AG04449 (cell line): ENCODE measurements around the gene CCDC117.

Source experiments
- CTCF ChIA-PET: fragments of 350-600 bp; formaldehyde crosslinking; extraction: SDS; loops from one replicate; lab custom pipeline; 2021; ENCODE audit warnings: antibody characterized with exemption; lab: Yijun Ruan, JAX
- POLR2A ChIA-PET: fragments of 400-600, 350-600 bp; formaldehyde crosslinking; extraction: SDS; loops from one replicate; lab custom pipeline; 2020; ENCODE audit warnings: antibody characterized with exemption, inconsistent platforms; lab: Yijun Ruan, JAX
- DNase-seq: peaks from one replicate; pipeline ENCODE4 v3.0.0-alpha.2; 2010; ENCODE audit warnings: low read depth, low spot score
- H3K4me3 ChIP-seq: 2 replicates; pipeline ENCODE4 v1.5.1; 2011; ENCODE audit warnings: low read depth, mild to moderate bottlenecking, control low read depth, low read length
- CTCF ChIP-seq: IDR thresholded peaks from one replicate; pipeline ENCODE4 v1.5.1; 2011; ENCODE audit warnings: mild to moderate bottlenecking, moderate library complexity, low read length, control low read depth, inconsistent platforms; ENCODE audit not compliant: insufficient read depth; ENCODE audit errors: missing control alignments

The CCDC117 gene

DNA sequence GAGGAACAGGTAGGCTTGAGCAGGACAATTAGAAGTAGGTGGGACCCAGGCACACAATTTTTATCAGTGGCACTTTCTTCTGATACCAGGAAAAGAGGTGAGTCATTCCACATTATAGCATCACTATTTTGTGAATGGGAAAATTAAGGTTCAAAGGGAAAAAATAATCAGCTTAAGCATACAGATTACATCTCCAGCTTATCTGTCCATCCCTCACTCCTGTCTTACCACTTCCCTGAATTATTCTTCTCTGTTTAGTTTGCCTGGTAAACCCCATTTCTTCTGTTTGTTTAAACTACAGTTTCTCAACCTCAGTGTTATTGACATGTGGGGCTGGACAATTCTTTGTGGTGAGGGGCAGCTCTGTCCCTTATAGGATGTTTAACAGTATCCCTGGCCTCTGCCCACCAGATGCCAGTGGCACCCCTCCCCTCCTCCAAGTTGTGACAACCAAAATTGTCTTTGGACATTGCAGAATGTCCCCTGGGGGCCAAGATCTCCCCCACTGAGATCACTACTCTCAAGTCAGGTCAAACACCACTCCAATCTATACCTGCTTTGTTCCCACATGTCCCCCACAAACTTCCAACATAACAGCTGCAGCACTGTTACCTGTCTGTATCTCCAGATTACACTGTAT lies 36.3 kb downstream of the CCDC117 start:
- ChIA-PET POLR2A (no interaction called here), CTCF (interaction anchor here (0.7 to 3.4 kb wide), 4 partner anchors 10 to 208 kb away, joined by 3 to 15 read pairs (median 7); no protein-coding TSS in a partner anchor)
- DNase-seq = no peak
- TF ChIP-seq CTCF = no peak
- no peak overlapping the region for H3K4me3 ChIP-seq

DNA sequence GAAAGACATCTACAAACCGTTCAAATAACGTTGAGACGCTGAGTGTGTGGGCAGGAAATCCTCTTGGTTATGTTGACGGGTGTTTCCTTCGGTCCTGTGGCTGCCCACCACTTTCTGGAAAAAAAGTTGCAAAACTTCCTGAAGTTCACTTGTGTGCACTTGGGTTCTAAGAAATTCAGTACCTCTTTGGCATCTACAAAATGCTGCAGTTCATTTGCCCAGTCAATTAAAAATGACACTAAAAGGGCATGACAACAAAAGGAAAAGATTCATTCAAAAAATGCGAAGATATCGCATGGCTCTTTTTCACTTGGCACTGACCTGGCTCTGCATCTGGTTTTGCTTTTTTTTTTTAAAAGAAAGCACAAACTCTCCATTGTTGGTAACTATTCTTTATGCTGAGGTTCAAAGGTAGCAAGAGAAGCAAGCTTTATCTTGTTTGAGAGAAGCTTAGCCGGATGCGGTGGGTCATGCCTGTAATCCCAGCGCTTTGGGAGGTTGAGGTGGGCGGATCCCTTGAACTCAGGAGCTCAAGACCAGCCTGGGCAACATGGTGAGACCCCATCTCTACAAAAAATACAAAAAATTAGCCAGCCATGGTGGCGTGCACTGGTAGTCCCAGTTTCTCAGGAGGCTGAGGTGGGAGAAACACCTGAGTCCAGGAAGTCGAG lies 38.5 kb downstream of the CCDC117 start:
- DNase-seq = no peak
- POLR2A ChIA-PET = no interaction called here
- H3K4me3 ChIP-seq = no peak overlapping the region
- TF ChIP-seq CTCF = no peak
- CTCF ChIA-PET = interaction anchor here (0.9 to 4.1 kb wide), 2 partner anchors 18 to 211 kb away, joined by 4 to 20 read pairs; no protein-coding TSS in a partner anchor

DNA sequence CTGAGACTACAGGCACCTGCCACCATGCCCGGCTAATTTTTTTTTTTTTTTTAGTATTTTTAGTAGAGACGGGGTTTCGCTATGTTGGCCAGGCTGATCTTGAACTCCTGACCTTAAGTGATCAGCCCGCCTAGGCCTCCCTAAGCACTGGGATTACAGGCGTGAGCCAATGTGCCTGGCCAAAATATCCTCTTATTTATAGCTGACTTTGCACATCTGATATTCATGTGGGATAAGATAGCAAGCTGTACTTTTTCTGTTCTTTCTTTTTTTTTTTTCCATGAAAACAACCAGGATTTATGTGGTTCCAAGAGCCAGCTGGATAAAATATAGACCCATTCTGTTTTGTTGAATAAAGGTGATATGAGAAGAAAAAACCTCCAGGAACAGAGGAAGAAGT lies 40.0 kb downstream of the CCDC117 start:
- no peak for TF ChIP-seq CTCF
- no peak for DNase-seq
- no peak overlapping the region for H3K4me3 ChIP-seq
- CTCF ChIA-PET = interaction anchor here (1.6 to 7.2 kb wide), 3 partner anchors 9 to 212 kb away, joined by 7 to 59 read pairs (median 20); no protein-coding TSS in a partner anchor
- POLR2A ChIA-PET = interaction anchor here (1.0 kb wide), 1 partner anchor 12 kb away, joined by 3 read pairs; the partner anchor contains the start of gene XBP1

DNA sequence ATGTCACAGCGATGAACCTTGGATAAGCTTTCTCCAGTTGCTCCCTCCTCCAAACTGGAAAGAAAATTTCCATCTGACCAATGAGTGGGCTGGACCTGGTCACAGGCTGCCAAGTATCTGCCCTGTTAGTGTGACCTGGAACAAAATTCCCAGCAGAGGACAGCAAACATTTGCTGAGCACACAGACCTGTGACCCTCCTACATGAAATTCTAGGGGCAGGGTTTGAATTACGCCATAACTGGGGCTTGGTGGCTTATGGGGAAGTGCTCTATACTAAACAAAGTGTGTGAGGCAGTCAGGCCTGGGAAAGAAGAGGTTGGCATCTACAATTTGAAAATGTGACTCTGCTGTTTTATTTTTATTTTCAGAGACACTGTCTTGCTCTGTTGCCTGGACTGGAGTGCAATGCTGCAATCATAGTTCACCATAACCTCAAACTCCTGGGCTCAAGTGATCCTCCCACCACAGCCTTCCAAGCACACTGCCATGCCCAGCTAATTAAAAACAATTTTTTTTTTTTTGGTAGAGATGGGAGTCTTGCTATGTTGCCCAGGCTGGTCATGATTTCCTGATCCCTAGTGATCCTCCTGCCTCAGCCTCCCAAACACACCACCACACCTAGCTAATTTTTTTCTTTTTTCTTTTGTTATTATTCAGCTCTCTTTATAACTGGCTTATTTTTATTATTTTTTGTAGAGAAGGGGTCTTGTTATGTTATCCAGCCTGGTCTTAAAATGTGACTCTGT lies 41.5 kb downstream of the CCDC117 start:
- POLR2A ChIA-PET = no interaction called here
- H3K4me3 ChIP-seq = no peak overlapping the region
- CTCF ChIA-PET = interaction anchor here (1.4 to 7.2 kb wide), 3 partner anchors 15 to 214 kb away, joined by 3 to 59 read pairs (median 20); no protein-coding TSS in a partner anchor
- no peak for DNase-seq
- TF ChIP-seq CTCF = no peak

DNA sequence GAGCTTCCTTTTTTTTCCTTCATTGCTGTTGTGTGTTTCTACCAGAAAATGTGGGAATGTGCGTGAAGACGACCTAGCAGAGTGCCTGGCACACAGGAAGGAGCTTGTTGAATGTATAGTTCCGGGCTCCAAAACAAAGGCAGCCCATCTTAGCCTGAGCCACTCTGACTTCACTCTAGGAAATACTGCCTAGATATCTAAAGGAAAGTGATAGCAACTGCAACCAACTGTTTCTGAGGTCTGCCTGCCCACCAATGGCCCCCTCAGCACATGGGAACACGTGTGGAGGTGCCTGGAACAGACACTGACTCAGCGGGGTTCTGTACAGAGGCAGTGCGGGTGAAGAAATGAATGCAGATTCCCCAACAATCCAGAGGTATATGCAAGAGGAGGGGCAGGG lies 42.6 kb downstream of the CCDC117 start:
- ChIA-PET POLR2A (no interaction called here), CTCF (interaction anchor here (1.4 to 7.2 kb wide), 2 partner anchors 14 to 41 kb away, joined by 3 to 59 read pairs; no protein-coding TSS in a partner anchor)
- TF ChIP-seq CTCF = no peak
- no peak for DNase-seq
- H3K4me3 ChIP-seq = no peak overlapping the region
